HG03520 (cell line): ENCODE measurements around the gene KIF5A.
"Not testable (repeated sequence)": the region's sequence is repeated elsewhere in the genome, so short reads cannot be mapped to it uniquely, and the experiment has no call there.

Experiments used
- ATAC-seq: cut with Tn5 transposase; IDR thresholded peaks from one replicate; pipeline ENCODE4 v1.9.1; 2021; ENCODE audit warnings: mild to moderate bottlenecking, moderate library complexity; ENCODE audit not compliant: unreplicated experiment

Gene KIF5A

GRCh38 chr12:57549909-57550640 is at the start of gene KIF5A:
TSS of gene KIF5A (plus strand) at chr12:57550044. CDS start at chr12:57550272, 228 bp downstream.
- no peak for ATAC-seq

GRCh38 chr12:57500213-57500612 is 49.6 kb upstream of the KIF5A start:
- no peak for ATAC-seq

GRCh38 chr12:57502311-57502969 is 47.4 kb upstream of the KIF5A start:
- ATAC-seq = not testable (repeated sequence)

- not testable (repeated sequence) for ATAC-seq
Observed at GRCh38 chr12:57506541-57506940, 43.3 kb upstream of the KIF5A start.

- ATAC-seq = not testable (repeated sequence)
Observed at GRCh38 chr12:57507796-57508195, 42.0 kb upstream of the KIF5A start.

GRCh38 chr12:57511161-57511560 is 38.7 kb upstream of the KIF5A start:
- no peak for ATAC-seq

- ATAC-seq = no peak
Observed at GRCh38 chr12:57511588-57512325, 38.1 kb upstream of the KIF5A start.

GRCh38 chr12:57512665-57513064 is 37.2 kb upstream of the KIF5A start:
- ATAC-seq = no peak

GRCh38 chr12:57513266-57513665 is 36.6 kb upstream of the KIF5A start:
- ATAC-seq = no peak

- not testable (repeated sequence) for ATAC-seq
Observed at GRCh38 chr12:57513677-57514076, 36.2 kb upstream of the KIF5A start.

GRCh38 chr12:57514246-57514645 is 35.6 kb upstream of the KIF5A start:
- ATAC-seq = not testable (repeated sequence)

- no peak for ATAC-seq
Observed at GRCh38 chr12:57514720-57515407, 35.0 kb upstream of the KIF5A start.

- no peak for ATAC-seq
Observed at GRCh38 chr12:57515408-57515933, 34.4 kb upstream of the KIF5A start.

GRCh38 chr12:57515934-57516541 is 33.8 kb upstream of the KIF5A start:
- no peak for ATAC-seq

- no peak for ATAC-seq
Observed at GRCh38 chr12:57516617-57517153, 33.2 kb upstream of the KIF5A start.

GRCh38 chr12:57517187-57517586 is 32.7 kb upstream of the KIF5A start:
- ATAC-seq = no peak

- ATAC-seq = not testable (repeated sequence)
Observed at GRCh38 chr12:57517718-57518117, 32.1 kb upstream of the KIF5A start.

- ATAC-seq = no peak
Observed at GRCh38 chr12:57518176-57518919, 31.5 kb upstream of the KIF5A start.
